GM19035 (cell line): Measurements from ENCODE around the gene NOP53.
"Not testable (repeated sequence)": the region's sequence is repeated elsewhere in the genome, so short reads cannot be mapped to it uniquely, and the experiment has no call there.

Experiments used
- ATAC-seq: cut with Tn5 transposase; IDR thresholded peaks from one replicate; pipeline ENCODE4 v1.9.1; 2021; ENCODE audit not compliant: unreplicated experiment

Gene NOP53

GRCh38 chr19:47716270-47716937, 28.9 kb upstream of the NOP53 start:
- ATAC-seq = no peak

DNA sequence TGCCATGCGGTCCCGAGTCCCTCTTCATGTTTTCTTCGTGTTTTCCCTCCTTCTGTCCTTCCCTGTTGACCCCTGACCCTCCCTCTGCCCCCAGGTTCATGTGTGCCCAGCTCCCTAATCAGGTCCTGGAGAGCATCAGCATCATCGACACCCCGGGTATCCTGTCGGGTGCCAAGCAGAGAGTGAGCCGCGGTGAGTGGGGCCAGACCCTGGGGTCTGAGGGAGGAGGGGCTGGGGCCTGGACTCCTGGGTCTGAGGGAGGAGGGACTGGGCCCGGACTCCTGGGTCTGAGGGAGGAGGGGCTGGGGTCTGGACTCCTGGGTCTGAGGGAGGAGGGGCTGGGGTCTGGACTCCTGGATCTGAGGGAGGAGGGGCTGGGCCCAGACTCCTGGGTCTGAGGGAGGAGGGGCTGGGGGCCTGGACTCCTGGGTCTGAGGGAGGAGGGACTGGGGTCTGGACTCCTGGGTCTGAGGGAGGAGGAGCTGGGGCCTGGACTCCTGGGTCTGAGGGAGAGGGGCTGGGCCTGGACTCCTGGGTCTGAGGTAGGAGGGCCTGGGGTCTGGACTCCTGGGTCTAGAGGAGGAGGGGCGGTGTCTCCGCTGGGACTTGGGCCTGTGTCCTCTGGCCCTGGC, 26.8 kb upstream of the NOP53 start:
- ATAC-seq = not testable (repeated sequence)

- no peak for ATAC-seq
These were observed 26.1 kb upstream of the NOP53 start for GRCh38 chr19:47719047-47719859.

GRCh38 chr19:47720669-47721422, 24.5 kb upstream of the NOP53 start:
- ATAC-seq = no peak

DNA sequence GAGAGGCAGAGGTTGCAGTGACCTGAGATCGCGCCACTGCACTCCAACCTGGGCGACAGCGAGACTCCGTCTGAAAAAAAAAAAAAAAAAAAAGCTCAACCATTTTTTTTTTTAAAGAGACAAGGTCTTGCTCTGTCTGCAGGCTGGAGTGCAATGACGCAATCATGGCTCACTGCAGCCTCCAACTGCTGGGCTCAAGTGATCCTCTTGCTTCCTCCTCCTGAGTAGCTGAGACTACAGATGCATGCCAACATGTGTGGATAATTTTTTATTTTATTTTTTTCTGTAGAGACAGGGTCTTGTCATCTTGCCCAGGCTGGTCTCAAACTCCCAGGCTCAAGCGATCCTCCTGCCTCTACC, 21.8 kb upstream of the NOP53 start:
- ATAC-seq = no peak

- no peak for ATAC-seq
These were observed 19.5 kb upstream of the NOP53 start for GRCh38 chr19:47725759-47726401.

- ATAC-seq = no peak
These were observed 18.9 kb upstream of the NOP53 start for GRCh38 chr19:47726467-47726866.

DNA sequence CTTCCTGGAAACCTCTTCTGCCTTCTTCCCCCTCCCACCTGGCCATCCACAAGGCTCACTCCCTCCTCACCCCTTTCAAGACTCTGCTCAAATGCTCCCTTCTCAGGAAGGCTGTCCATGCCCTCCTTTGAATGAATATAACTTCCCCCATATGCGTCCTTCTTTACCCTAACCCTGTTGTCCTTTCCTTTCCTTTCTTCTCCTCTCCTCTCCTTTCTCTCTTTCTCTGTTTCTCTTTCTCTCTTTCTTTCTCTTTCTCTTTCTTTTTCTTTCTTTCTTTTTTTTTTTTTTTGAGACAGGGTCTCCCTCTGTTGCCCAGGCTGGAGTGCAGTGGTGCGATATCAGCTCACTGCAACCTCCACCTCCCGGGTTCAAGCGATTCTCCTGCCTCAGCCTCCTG, 17.1 kb upstream of the NOP53 start:
- not testable (repeated sequence) for ATAC-seq

- ATAC-seq = no peak
These were observed 15.9 kb upstream of the NOP53 start for GRCh38 chr19:47729468-47729798.

DNA sequence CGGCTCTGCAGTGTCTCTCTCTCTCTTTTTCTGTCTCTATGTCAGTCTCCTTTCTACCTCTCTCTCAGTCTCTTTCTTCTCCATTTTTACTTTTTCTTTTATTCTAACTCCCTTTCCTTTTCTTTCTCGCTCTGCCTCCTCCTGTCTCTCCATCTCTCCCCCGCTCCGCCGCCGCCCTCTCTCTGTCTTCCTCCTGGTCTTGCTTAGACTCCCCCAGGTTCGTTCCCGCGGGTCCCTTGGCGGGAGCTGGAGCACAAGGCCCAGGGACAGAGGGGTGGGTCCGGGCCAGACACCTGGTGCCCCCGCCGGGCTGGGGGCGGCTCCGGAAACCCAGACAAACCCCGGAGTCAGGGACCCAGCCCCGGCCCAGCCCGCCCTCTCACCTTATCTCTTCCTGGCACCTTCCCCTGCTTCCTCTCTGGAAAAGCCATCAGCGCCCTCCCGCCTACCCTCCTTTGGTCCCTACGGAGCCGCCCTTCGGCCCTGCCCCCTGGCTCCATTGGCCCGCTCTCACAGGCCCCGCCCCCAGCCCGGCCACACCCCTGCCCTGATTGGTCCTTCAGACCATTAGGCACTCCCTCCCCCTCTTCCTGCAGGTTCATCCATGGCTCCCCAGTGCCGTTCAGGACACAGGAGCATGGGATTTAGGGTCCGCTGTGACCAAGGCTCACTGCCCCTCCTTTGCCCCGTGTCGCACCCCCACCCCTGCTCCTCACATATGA, 15.4 kb upstream of the NOP53 start:
- ATAC-seq = no peak

- ATAC-seq = no peak
These were observed 14.8 kb upstream of the NOP53 start for GRCh38 chr19:47730521-47730889.

DNA sequence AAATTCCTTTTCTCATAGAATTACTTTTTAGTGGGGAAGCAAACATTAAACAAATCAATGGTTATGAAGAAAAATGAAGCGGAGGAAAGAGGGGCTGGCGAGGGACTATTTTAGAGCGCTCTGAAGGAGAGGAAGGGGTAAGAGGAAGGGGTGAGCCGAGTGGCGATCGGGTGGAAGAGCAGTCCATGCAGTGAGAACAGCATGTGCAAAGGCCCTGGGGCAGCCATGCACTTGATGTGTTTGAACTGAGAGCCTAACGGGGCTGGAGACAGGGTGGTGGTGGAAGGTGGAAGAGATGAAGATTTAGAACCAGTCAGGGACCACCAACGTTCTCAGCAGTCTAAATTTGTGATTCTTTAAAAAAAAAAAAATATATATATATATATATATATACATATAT, 14.4 kb upstream of the NOP53 start:
- no peak for ATAC-seq

DNA sequence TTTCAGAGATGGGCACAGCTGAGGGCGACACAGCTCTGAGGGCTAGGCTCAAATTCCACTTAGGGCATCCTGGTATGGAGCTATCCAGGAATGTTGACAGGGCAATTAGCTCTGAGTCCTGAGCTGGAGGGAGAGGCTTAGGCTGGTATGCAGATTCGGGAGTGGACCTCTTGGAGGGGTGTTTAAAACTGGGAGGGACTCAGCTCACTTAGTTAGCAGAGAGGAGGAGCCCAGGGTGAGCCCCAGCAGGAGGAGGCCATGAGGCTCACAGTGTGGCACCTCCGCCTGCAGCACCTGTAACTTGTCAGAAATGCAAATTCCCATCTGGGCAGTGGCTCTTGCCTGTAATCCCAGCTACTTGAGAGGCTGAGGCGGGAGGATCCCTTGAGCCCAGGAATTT, 10.2 kb upstream of the NOP53 start:
- ATAC-seq = no peak

DNA sequence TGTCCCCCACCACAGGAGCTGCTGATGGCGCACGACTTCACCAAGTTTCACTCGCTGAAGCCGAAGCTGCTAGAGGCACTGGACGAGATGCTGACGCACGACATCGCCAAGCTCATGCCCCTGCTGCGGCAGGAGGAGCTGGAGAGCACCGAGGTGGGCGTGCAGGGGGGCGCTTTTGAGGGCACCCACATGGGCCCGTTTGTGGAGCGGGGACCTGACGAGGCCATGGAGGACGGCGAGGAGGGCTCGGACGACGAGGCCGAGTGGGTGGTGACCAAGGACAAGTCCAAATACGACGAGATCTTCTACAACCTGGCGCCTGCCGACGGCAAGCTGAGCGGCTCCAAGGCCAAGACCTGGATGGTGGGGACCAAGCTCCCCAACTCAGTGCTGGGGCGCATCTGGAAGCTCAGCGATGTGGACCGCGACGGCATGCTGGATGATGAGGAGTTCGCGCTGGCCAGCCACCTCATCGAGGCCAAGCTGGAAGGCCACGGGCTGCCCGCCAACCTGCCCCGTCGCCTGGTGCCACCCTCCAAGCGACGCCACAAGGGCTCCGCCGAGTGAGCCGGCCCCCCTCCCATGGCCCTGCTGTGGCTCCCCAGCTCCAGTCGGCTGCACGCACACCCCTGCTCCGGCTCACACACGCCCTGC, 4.4 kb upstream of the NOP53 start:
- ATAC-seq = no peak

GRCh38 chr19:47741544-47742140, 3.7 kb upstream of the NOP53 start:
- no peak for ATAC-seq

DNA sequence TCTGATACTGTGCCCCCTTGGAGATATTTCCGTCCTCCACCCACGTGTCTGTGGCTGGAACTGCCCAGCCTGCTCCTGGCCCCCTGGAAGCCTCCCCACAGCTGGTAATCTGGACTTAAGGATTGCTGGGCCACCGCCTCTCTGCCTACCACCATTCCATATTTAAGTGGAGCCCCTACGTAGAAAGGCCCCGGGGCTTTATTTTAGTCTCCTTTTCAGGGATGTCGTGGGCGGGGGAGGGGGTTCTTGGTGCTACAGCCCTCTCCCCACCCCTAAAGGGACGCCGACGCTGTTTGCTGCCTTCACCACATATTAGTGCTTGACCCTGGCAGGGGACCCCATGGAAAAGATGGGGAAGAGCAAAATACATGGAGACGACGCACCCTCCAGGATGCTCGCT, 2.7 kb upstream of the NOP53 start:
- ATAC-seq = no peak

DNA sequence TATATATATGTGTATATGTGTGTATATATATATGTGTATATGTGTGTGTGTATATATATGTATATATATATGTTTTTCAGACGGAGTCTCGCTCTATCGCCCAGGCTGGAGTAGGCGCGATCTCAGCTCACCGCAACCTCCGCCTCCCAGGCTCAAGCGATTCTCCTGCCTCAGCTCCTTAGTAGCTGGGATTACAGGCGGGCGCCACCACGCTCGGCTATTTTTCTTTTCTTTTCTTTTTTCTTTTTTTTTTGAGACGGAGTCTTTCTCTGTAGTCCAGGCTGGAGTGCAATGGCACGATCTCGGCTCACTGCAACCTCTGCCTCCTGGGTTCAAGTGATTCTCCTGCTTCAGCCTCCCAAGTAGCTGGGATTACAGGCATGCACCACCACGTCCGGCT, 783 bp downstream of the NOP53 start:
- ATAC-seq = not testable (repeated sequence)

- no peak for ATAC-seq
These were observed 4.0 kb downstream of the NOP53 start for GRCh38 chr19:47749326-47749725.

DNA sequence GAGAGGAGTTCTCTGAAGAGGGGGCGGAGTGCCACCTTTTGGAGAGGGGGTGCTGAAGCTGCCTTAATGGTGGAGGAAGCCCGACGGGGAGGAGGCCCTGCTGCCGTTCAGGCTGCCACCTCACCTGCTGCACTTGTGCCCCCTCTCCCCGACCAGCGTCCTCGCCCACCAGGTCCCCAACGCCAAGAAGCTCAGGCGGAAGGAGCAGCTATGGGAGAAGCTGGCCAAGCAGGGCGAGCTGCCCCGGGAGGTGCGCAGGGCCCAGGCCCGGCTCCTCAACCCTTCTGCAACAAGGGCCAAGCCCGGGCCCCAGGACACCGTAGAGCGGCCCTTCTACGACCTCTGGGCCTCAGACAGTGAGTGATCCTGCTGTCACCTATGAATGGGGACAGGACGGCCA, 5.4 kb downstream of the NOP53 start:
- ATAC-seq = no peak
